ENCODE measurements around the gene GTSE1.

GTSE1 gene

GRCh38 chr22:46329616-46330015 is 32.9 kb downstream of the GTSE1 start:
- no peak for DNase-seq

DNA sequence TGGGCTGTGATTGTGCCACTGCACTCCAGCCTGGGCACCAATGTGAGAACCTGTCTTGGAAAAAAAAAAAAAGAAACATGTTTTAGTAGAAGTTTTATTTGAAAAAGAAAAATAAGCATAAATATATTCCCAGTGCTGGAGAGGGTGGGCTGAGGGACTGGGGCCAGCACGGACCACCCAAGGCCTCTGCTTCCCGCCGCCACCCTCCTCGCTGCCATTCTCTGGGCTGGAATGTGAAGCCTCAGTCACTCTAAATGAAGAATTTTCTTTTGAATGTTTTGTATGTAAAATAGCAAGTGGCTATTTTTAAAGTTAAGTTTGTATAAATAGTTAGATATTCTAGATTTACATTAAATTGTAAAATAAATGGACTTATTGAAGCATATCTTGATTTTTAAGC is 33.8 kb downstream of the GTSE1 start:
- DNase-seq: no peak

GRCh38 chr22:46331496-46331895 is 34.8 kb downstream of the GTSE1 start:
- DNase-seq: no peak

GRCh38 chr22:46335201-46336118 is 38.8 kb downstream of the GTSE1 start, which contains the start of gene TRMU:
Gene TRMU, plus strand, starts transcription at chr22:46335714. Its CDS starts 51 bp downstream, at chr22:46335765.
- peak; percentile 84 for DNase-seq

GRCh38 chr22:46336119-46337078 is 39.7 kb downstream of the GTSE1 start:
- DNase-seq: peak; percentile 14

GRCh38 chr22:46337870-46338269 is 41.2 kb downstream of the GTSE1 start:
- DNase-seq: no peak

DNA sequence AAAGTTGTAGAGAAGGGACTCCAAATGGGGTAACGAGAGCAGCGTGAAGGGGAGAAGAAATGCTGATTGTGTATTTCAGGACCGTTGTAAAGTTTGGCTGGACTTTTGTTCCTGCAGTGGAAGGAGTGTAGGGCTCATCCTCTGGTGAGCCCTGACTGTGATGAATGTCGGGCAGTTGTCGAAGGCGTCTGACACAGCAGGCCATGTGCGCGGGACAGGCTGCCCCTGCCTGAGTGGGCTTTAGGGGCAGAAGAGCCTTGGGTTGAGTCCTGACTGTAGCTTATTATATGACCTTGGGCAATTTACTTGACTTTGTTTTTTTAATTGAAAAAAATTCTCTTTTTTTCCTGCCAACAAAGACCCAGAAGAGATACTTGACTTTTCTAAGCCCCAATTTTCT is 42.0 kb downstream of the GTSE1 start:
- DNase-seq: no peak

DNA sequence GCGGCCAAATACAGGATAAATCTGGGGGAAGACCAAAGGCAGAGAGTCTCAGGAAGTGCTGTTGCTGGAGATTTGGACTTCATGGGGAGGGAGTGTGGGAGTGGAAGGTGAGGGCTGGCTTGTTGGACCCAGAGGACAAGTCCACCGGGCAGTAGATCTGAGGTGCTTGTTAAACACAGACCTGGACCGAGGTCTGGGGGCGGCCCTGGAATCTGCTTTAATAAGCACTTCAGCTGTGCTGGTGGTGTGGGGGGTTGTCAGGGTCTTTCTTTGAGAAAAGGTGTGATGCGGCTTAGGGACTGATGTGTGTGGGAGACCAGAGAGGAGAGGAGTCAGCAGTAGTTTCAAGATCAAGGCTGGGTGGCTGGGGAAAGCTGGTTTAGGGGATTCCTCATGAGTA is 43.3 kb downstream of the GTSE1 start:
- no peak for DNase-seq

GRCh38 chr22:46340676-46341075 is 44.0 kb downstream of the GTSE1 start:
- no peak for DNase-seq

DNA sequence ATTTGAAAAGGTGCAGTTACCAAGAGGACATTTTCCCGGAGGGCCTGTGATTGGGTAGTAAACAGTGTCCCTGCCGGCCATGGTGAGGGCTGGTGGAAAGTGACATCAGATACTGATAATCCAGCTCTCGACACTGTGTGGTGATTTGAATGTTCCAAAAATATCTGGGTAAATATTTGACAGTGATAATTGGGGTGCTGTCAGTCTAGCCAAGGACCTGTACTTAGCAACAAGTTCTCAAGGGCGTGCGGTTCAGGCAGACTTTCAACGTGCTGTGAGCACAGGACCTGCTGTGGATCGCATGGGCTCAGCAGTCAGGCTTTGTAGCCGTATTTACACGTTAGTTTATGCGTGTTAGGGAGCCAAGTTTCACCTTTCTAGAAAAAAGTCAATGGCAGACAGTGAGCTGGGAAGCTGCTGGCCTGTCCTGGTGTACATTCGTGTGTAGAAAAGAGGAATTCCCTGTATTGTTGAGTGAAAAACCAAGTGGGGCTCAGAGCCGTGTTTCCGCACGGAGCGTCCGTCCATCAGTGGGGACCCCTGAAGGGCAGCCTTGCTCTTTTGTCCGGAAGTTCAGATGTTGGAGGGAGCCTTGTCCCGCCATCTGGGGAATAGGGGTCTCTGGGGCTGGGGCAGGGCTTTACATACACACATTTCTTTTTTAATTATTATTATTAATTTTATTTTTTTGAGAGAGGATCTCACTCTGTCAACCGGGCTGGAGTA is 50.2 kb downstream of the GTSE1 start:
- DNase-seq: no peak

- no peak for DNase-seq
Observed at GRCh38 chr22:46347646-46348045, 51.0 kb downstream of the GTSE1 start.

GRCh38 chr22:46348099-46348695 is 51.5 kb downstream of the GTSE1 start:
- DNase-seq: no peak

DNA sequence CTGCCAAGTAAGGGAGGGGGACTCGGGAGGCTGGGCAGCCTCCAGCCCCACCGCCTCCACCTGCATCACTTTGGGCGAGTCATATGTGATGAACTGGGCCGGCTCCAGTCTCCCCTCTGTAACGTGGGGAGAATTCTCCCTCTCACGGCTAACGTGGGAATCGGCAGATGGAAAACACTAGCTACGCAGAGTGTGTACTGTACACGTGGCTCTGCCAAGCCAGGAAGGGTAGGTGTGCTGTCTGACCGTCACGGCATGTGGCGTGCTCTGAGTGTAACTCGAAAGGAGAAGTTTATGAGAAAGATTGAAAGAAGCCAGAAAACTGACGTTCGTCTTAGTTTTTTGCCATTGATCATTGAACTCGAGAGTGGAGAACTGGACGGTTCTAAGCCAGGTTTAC is 52.6 kb downstream of the GTSE1 start:
- DNase-seq: no peak

DNA sequence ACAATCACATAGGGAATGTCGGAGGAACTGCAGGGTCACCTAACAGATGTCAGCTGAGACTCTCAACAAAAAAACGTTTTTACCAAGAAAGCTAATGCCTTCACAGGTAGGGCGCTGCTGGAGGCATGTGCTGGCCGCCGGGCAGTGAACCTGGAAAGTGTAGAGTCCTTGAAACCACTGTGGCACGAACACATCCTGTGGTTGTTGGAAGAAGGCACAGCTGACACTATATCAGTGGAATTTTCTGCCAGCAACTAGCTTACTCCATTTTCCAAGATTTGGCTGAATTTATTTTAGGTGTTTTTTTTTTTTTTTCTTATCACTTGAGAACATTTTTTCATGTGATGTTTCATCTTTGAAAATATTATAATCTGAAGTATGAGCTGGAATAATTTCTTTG is 53.0 kb downstream of the GTSE1 start:
- DNase-seq: no peak

- no peak for DNase-seq
Observed at GRCh38 chr22:46350121-46350520, 53.5 kb downstream of the GTSE1 start.

DNA sequence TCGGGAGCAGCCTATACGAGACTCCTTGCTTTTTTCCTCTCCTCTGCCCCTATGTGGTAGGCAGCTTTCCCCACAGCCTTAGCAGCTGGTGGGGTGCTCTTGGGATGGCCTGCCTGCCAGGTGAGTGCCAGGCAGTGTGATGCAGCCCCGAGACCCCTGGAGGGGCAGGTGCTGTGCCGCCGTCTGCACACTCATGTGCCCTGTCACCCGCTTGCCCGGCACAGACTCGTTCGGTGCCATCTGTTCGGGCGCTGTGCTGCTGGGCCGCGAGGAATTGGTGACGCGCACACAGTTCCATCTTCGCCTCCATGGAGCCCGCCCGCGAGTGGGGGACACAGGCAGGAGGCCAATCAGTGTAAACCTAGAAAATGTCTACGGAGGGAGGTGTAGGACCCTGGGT is 54.0 kb downstream of the GTSE1 start:
- no peak for DNase-seq

GRCh38 chr22:46351131-46351735 is 54.6 kb downstream of the GTSE1 start:
- DNase-seq: no peak

DNA sequence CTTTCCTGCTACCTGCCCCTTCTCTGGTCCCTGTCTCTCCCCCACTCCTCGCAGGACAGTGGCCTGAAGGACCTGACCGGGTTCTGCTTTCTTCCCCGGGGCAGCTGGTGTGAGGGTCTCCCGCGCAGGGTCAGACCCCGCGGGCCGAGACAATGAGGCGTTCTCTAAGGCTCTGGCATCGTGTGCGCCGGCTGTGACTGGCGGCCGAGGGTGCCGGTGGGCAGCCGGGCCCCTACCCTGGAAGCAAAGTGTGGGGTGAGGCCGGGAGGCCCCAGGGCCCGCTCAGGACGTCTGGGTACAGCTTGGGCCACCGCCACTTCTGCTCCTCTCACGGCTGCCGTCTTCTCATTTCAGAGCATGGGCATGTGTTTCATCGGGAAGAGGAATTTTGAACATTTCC is 55.1 kb downstream of the GTSE1 start:
- DNase-seq: no peak

DNA sequence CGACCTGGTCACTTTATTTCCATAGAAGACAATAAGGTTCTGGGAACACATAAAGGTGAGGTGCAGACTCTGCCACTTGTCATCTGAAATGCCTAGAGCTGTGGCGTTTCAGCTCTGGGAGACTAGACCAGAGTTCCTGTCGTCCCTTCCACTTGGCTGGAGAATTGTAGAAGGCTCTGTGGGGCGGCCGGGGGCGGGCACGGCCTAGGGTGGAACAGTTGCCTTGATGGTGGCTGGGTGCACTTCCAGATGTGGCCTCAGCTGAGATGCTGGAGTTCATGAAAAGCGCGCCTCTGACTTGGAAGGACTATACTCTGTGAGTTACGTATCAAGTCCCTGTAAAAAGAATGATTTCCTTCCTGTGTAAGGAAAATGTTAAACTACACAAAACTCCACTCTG is 55.6 kb downstream of the GTSE1 start:
- DNase-seq: no peak

DNA sequence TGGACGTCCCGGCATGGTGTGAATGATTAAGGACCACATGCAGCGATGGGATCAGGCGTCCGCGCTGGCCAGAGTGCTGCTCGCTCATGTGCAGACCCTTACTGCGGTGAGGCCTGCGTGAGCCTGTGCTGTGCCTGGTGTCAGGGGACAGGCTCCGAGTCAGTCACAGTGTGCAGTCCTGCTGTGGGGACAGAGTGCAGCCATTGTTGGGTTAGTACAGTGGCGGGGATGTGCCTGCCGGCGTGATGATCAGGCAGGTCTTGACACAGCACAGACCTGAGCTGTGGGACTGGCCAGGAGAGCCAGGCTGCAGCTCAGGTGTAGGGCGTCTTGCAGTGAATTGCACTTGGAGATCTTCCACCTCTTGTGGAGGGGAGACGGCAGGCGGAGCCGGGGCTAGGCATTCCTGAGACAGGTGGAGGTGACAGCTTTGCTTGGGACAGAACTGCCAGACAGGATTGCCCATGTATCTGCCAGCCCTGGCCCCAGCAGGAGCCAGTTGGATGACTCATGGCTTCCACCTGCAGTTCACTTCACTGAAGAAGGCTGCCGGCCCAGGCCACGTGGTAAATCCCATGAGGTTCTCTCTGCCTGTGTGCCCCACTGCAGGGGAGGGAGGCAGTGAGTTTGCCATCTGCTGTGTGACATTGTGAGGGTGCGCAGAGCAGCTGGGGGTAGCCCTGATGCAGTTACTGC is 56.2 kb downstream of the GTSE1 start:
- no peak for DNase-seq

GRCh38 chr22:46353483-46354105 is 56.9 kb downstream of the GTSE1 start:
- no peak for DNase-seq
